CD4-positive, alpha-beta T cell treated with Interleukin-17A for 4 hours (primary cell): ENCODE results near the gene TOR1B.
A peak's percentile ranks its signal among the peaks of the same experiment; 100 is the strongest.
"Not testable (repeated sequence)": the region's sequence is repeated elsewhere in the genome, so short reads cannot be mapped to it uniquely, and the experiment has no call there.

ENCODE experiments used
- DNase-seq: peaks from one replicate; pipeline ENCODE4 v3.0.0-alpha.2; 2020; ENCODE audit warnings: mixed read lengths

Gene TOR1B

GRCh38 chr9:129776938-129777768 is 25.8 kb upstream of the TOR1B start:
- peak; percentile 23 for DNase-seq

- DNase-seq = no peak
Observed at GRCh38 chr9:129777769-129778130, 25.2 kb upstream of the TOR1B start.

- DNase-seq = no peak
Observed at GRCh38 chr9:129778469-129778868, 24.5 kb upstream of the TOR1B start.

GRCh38 chr9:129779560-129780190 is 23.3 kb upstream of the TOR1B start:
- no peak for DNase-seq

- no peak for DNase-seq
Observed at GRCh38 chr9:129781131-129781530, 21.9 kb upstream of the TOR1B start.

- DNase-seq = no peak
Observed at GRCh38 chr9:129781981-129782380, 21.0 kb upstream of the TOR1B start.

GRCh38 chr9:129783516-129784361 is 19.2 kb upstream of the TOR1B start:
- peak; percentile 78 for DNase-seq

- DNase-seq = not testable (repeated sequence)
Observed at GRCh38 chr9:129784970-129785369, 18.0 kb upstream of the TOR1B start.

- DNase-seq = no peak
Observed at GRCh38 chr9:129785866-129786265, 17.1 kb upstream of the TOR1B start.

GRCh38 chr9:129786481-129786880 is 16.5 kb upstream of the TOR1B start:
- no peak for DNase-seq

GRCh38 chr9:129794549-129794948 is 8.4 kb upstream of the TOR1B start:
- no peak for DNase-seq

- DNase-seq = not testable (repeated sequence)
Observed at GRCh38 chr9:129796029-129796428, 7.0 kb upstream of the TOR1B start.

- no peak for DNase-seq
Observed at GRCh38 chr9:129798973-129799372, 4.0 kb upstream of the TOR1B start.

GRCh38 chr9:129801504-129801903 is 1.5 kb upstream of the TOR1B start:
- DNase-seq = no peak

GRCh38 chr9:129803676-129804060 is 684 bp downstream of the TOR1B start:
- DNase-seq = no peak

GRCh38 chr9:129806061-129806460 is 3.1 kb downstream of the TOR1B start:
- no peak for DNase-seq

- DNase-seq = no peak
Observed at GRCh38 chr9:129809346-129809745, 6.4 kb downstream of the TOR1B start.

- DNase-seq = no peak
Observed at GRCh38 chr9:129810116-129810515, 7.1 kb downstream of the TOR1B start.

GRCh38 chr9:129810788-129811187 is 7.8 kb downstream of the TOR1B start:
- no peak for DNase-seq

- DNase-seq = no peak
Observed at GRCh38 chr9:129811967-129812363, 9.0 kb downstream of the TOR1B start.

GRCh38 chr9:129812385-129812784 is 9.4 kb downstream of the TOR1B start:
- DNase-seq = no peak

- no peak for DNase-seq
Observed at GRCh38 chr9:129813661-129814060, 10.7 kb downstream of the TOR1B start.

GRCh38 chr9:129814432-129815223 is 11.6 kb downstream of the TOR1B start:
- DNase-seq = no peak
